Airway epithelial cell (primary cell): Measurements from ENCODE around the gene OR8K5. TPM values are rescaled to one million over a fixed set of nuclear protein-coding genes. Genes with fewer than 3 reads are reported as not detected.

Experiments
- total RNA-seq: library from RNA; depleted of rRNA; stranded (reverse); fragments of >200 nt; gene quantifications from 2 replicates; pipeline ENCODE4 v1.2.3, GENCODE V29; 2015

Gene OR8K5
- not detected in 2 replicates for total RNA-seq

GRCh38 chr11:56160217-56160616 lies at the start of gene OR8K5:
Gene OR8K5 (minus strand): TSS chr11:56160317. CDS start chr11:56160317, 0 bp downstream.

GRCh38 chr11:56176318-56176717 lies 16.2 kb upstream of the OR8K5 start, which contains the start of gene OR5J2:
Gene OR5J2 (plus strand): TSS chr11:56176618. CDS start chr11:56176618, 0 bp downstream.

GRCh38 chr11:56140151-56140661 lies 19.9 kb downstream of the OR8K5 start, which contains the start of gene OR8J3:
Gene OR8J3 (minus strand): TSS chr11:56140201. CDS start chr11:56137718, 2,483 bp downstream.

GRCh38 chr11:56122073-56122472 lies 38.0 kb downstream of the OR8K5 start, which contains the start of gene OR8H3:
Gene OR8H3 (plus strand): TSS chr11:56122373. CDS start chr11:56122373, 0 bp downstream.

Other genes starting within 250 kb of the OR8K5 start
- gene OR5W2, start 245.7 kb downstream of the OR8K5 start, total RNA-seq, result not detected in 2 replicates
- gene OR5I1, start 223.9 kb downstream of the OR8K5 start, total RNA-seq, result not detected in 2 replicates
- gene OR10AG1, start 190.4 kb downstream of the OR8K5 start, total RNA-seq, result not detected in 2 replicates
- not detected in 2 replicates for gene OR5F1, start 165.7 kb downstream of the OR8K5 start, total RNA-seq
- not detected in 2 replicates for gene OR5AS1, start 132.7 kb downstream of the OR8K5 start, total RNA-seq
- gene OR8I2, start 67.0 kb downstream of the OR8K5 start, total RNA-seq, result not detected in 2 replicates
- gene OR8H2, start 56.6 kb downstream of the OR8K5 start, total RNA-seq, result not detected in 2 replicates
- gene OR8H3, start 37.9 kb downstream of the OR8K5 start, total RNA-seq, result not detected in 2 replicates
- gene OR8J3, start 20.1 kb downstream of the OR8K5 start, total RNA-seq, result not detected in 2 replicates
- gene OR5J2, start 16.3 kb upstream of the OR8K5 start, total RNA-seq, result not detected in 2 replicates
- not detected in 2 replicates for gene OR5T2, start 73.9 kb upstream of the OR8K5 start, total RNA-seq
- gene OR5T3, start 91.9 kb upstream of the OR8K5 start, total RNA-seq, result not detected in 2 replicates
- not detected in 2 replicates for gene OR5T1, start 113.8 kb upstream of the OR8K5 start, total RNA-seq
- gene OR8H1, start 131.9 kb upstream of the OR8K5 start, total RNA-seq, result not detected in 2 replicates
- not detected in 2 replicates for gene OR8K3, start 154.8 kb upstream of the OR8K5 start, total RNA-seq
- gene OR8K1, start 185.7 kb upstream of the OR8K5 start, total RNA-seq, result not detected in 2 replicates
- gene OR8J1, start 194.0 kb upstream of the OR8K5 start, total RNA-seq, result not detected in 2 replicates
- not detected in 2 replicates for gene OR8U1, start 215.3 kb upstream of the OR8K5 start, total RNA-seq